Measurements from ENCODE around the gene MEIS2. TPM values are rescaled to one million over a fixed set of nuclear protein-coding genes. Genes with fewer than 3 reads are reported as not detected.
A peak's percentile ranks its signal among the peaks of the same experiment; 100 is the strongest.

The MEIS2 gene
- total RNA-seq, 1 donor from 2014 or later, result 41.4 TPM

- peak; percentile 20 for DNase-seq (ENCODE audit: low spot score)
These were observed 1.7 kb downstream of the MEIS2 start for GRCh38 chr15:37098468-37099318.

GRCh38 chr15:37097144-37097919, 3.0 kb downstream of the MEIS2 start:
- no peak for DNase-seq (ENCODE audit: low spot score)

- DNase-seq (ENCODE audit: low spot score), result no peak
These were observed 3.7 kb downstream of the MEIS2 start for GRCh38 chr15:37096558-37097143.

- DNase-seq (ENCODE audit: low spot score), result no peak
These were observed 4.4 kb downstream of the MEIS2 start for GRCh38 chr15:37095770-37096557.

GRCh38 chr15:37094915-37095711, 5.2 kb downstream of the MEIS2 start:
- DNase-seq (ENCODE audit: low spot score), result no peak

- DNase-seq (ENCODE audit: low spot score), result no peak
These were observed 5.9 kb downstream of the MEIS2 start for GRCh38 chr15:37094333-37094914.

GRCh38 chr15:37093480-37094332, 6.6 kb downstream of the MEIS2 start:
- no peak for DNase-seq (ENCODE audit: low spot score)

- DNase-seq (ENCODE audit: low spot score), result no peak
These were observed 9.7 kb downstream of the MEIS2 start for GRCh38 chr15:37090543-37091175.

GRCh38 chr15:37088436-37088835, 11.9 kb downstream of the MEIS2 start:
- no peak for DNase-seq (ENCODE audit: low spot score)

- no peak for DNase-seq (ENCODE audit: low spot score)
These were observed 13.2 kb downstream of the MEIS2 start for GRCh38 chr15:37087131-37087588.

GRCh38 chr15:37086521-37086920, 13.8 kb downstream of the MEIS2 start:
- no peak for DNase-seq (ENCODE audit: low spot score)

- no peak for DNase-seq (ENCODE audit: low spot score)
These were observed 14.2 kb downstream of the MEIS2 start for GRCh38 chr15:37086120-37086519.

GRCh38 chr15:37084602-37085001, 15.7 kb downstream of the MEIS2 start:
- DNase-seq (ENCODE audit: low spot score), result no peak

- DNase-seq (ENCODE audit: low spot score), result no peak
These were observed 16.7 kb downstream of the MEIS2 start for GRCh38 chr15:37083610-37084009.

GRCh38 chr15:37081983-37082382, 18.4 kb downstream of the MEIS2 start:
- DNase-seq (ENCODE audit: low spot score), result no peak

- no peak for DNase-seq (ENCODE audit: low spot score)
These were observed 20.0 kb downstream of the MEIS2 start for GRCh38 chr15:37080261-37080921.

GRCh38 chr15:37079726-37080125, 20.6 kb downstream of the MEIS2 start:
- DNase-seq (ENCODE audit: low spot score), result no peak

- DNase-seq (ENCODE audit: low spot score), result no peak
These were observed 21.8 kb downstream of the MEIS2 start for GRCh38 chr15:37078566-37078965.

All from mucosa of gallbladder (tissue), 1 donor.